Measurements from ENCODE around the gene ABHD15.
A peak's percentile ranks its signal among the peaks of the same experiment; 100 is the strongest.

The ABHD15 gene

GRCh38 chr17:29583324-29584248 is 16.7 kb upstream of the ABHD15 start:
- DNase-seq (ENCODE audit: low read depth): no peak

- no peak for DNase-seq (ENCODE audit: low read depth)
Observed at GRCh38 chr17:29582772-29583171, 15.9 kb upstream of the ABHD15 start.

DNA sequence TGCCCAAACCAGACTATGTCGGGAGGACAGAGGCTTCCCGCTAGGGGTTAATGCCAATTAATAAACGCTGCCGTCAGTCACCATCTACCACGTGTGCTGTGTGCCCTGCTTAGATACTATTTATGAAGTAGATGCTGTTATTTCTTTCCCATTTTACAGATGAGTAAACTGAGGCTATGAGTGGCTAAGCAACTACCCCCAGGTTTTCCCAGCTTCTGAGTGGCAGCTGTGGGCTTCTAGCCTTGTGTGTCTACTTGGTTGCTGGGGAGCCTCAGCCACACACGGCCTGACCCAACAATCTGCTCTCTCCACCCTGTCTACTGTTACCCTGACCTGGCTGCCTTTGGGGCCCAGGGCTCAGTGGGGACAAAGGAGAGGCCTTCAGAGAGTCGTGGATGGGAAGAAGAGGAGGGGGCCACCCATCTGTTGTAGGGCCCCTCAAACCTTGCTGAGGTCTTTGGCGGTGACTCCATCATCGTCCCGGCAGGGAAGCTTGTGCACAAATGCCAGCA is 15.5 kb upstream of the ABHD15 start:
- DNase-seq (ENCODE audit: low read depth): no peak

- DNase-seq (ENCODE audit: low read depth): no peak
Observed at GRCh38 chr17:29581583-29582253, 14.9 kb upstream of the ABHD15 start.

DNA sequence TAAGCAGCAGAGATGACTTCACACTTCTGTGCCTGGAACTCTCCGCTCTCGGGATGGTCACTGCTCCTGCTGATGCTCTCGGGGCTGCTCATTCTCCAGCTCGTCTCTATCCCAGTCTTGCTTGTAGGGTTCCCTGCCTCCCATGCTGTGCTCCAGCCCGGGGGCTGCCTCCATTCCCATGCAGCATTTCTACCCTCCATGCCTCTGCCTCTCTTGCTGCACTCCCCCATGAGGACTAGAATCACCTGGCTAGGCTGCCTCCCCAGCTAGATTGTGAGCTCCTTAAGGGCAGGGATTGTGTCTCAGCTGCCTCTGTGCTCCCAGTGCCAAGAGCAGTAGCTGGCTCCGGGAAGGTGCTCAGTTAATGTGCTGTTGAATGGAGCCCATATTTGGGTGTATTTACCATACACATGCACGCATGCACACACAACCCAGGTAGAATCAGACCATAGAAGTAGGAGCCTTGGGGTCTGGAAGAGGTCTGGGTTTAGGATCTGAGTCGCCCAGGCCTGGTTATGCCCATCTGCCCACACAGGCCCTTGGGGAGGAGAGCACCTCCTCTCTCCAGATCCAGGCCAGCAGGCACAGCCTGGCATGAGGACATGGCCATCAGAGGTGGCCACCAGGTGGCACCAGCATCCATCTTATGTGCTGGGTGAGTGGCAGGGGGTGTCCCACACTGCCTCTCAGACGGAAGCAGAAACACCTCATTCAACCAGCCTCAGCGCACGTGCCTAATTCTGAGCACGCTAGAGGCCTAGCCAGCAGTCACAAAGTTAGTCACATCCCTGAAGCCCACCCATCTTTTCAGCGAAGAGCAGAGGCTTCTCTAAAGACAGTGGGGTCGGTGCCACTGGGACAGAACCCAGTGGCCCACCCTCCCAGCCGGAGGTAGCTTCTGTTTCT is 13.3 kb upstream of the ABHD15 start:
- peak; percentile 87 for DNase-seq (ENCODE audit: low read depth)

DNA sequence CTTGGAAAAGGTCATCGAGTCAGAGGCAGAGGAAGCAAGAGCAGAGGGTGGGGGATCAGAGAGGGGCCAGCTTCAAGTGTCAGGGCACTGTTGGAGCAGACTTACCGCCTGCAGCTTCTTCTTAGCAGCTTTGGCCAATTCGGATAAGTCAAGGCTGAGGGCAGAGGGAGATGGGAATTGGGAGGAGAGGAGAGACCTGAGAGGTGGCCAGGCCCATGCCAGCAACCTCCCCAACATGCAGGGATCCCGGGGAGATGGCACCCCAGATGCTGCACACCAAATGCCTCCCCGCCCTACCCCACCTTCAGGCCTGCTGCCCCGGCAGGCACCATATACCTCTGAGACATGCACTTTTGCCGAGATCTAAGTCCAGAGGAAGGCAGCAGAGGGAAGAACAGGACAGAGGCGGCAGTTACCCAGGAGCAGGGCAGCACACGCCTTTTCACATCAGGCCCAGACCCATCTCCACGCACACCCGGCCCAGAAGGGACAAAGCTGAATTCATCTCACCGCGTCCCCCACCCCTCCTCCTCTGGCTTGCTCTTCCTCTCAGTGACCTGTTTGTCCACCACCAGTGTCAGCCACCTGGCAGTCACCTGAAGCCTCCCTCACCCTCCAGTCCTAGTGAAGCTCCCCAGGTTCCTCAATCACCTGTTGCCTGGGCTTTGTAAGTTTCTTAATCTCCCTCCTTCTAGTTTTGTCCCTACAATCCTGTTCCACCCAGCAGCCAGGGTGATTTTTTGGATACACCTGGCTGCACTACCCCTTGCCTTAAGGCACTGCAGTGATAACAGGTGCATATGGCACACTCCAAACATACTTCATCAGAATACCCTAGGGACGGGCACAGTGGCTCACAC is 12.0 kb upstream of the ABHD15 start:
- DNase-seq (ENCODE audit: low read depth): no peak

GRCh38 chr17:29577385-29578211 is 10.8 kb upstream of the ABHD15 start:
- DNase-seq (ENCODE audit: low read depth): no peak

DNA sequence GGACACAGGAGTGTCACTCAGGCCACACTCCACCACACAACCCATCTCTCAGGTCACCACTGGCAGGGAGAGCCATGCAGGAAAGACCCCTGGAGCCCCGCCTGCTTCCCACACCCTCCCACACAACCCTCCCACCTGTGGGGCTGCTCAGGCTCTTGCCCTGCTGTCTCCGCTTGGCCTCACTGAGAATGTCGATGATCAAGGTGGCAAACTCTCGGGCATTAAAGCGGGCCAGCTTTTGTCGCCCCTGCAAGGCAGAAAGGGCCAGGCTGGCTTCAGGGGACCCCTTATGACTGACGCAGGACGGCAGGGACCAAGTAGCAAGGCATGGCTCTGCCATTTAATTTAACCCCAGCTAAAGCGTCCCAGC is 10.1 kb upstream of the ABHD15 start:
- DNase-seq (ENCODE audit: low read depth): no peak

GRCh38 chr17:29576214-29577000 is 9.6 kb upstream of the ABHD15 start:
- no peak for DNase-seq (ENCODE audit: low read depth)

- DNase-seq (ENCODE audit: low read depth): no peak
Observed at GRCh38 chr17:29575511-29576213, 8.8 kb upstream of the ABHD15 start.

GRCh38 chr17:29574732-29575510 is 8.1 kb upstream of the ABHD15 start:
- DNase-seq (ENCODE audit: low read depth): no peak

- no peak for DNase-seq (ENCODE audit: low read depth)
Observed at GRCh38 chr17:29573871-29574731, 7.3 kb upstream of the ABHD15 start.

GRCh38 chr17:29573558-29573869 is 6.7 kb upstream of the ABHD15 start:
- DNase-seq (ENCODE audit: low read depth): no peak

DNA sequence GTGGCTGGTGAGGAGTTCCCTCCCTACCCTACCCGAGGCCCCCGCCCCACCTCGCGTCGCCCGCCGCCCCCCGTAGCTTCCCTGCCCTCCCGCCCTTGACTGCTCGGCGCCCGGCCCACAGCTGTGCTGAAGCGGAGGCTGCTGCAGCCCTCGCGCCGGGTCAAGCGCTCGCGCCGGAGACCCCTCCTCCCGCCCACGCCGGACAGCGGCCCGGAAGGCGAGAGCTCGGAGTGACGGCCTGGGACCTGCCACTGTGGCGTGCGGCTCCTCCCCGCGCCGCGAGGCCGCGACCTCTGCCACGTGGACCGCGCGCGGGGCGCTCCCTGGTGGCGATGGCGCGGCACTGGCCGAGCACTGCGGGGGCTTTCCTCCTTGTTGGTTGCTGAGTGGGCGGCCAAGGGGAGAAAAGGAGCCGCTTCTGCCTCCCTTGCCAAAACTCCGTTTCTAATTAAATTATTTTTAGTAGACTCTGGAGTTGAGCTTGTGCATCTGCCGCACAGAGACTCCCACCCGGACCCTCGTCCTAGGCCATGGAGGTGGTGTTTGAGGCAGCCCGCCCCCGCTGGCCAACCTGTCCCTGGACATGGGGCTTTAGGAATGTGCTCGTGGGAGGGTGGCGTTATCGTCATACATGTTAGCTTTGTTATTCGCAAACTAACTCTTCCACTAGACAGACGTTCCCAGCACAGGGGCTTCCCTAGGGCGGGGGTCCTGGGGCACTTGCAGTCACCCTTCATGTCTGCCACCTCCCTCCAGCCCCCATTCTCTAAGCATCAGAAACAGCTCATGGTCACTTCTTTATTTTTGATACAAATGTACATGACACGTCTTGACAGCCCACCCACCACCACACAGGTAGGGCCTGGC is 6.1 kb upstream of the ABHD15 start:
- DNase-seq (ENCODE audit: low read depth): peak; percentile 46

- no peak for DNase-seq (ENCODE audit: low read depth)
Observed at GRCh38 chr17:29571883-29572681, 5.2 kb upstream of the ABHD15 start.
